Stimulated activated CD4-positive, alpha-beta T cell treated with anti-CD3 and anti-CD28 coated beads, Interleukin-4, amount 100 ng/mL, for 48 hours (primary cell): ENCODE measurements around the gene PTPRZ1.

Experiments used
- DNase-seq, 2 donors: peaks; one replicate each; pipeline ENCODE4 v3.0.0-alpha.2; 2020; ENCODE audit warnings: low read depth in 2 of 2

Gene PTPRZ1

GRCh38 chr7:122054393-122054792 is 181.4 kb downstream of the PTPRZ1 start:
- DNase-seq = no peak

GRCh38 chr7:122055073-122055472 is 182.1 kb downstream of the PTPRZ1 start:
- DNase-seq = no peak

DNA sequence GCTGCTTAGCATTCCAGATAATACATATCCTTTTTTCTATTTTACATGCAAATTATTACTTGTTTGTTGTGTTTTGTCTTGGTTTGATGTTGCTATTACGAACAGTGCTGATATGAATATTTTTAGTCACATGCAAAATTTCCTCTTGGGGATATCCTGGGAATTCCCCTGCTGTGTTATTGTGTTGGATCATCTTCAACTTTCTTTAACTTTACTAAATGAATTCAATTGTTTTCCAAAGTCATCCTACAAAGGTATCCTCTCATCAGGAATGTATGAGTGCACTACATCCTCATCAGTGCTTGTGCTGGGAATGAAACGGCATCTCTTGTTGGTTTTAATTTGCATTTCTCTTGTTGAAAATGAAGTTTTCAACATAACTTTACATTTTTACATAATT is 184.0 kb downstream of the PTPRZ1 start:
- no peak for DNase-seq

- DNase-seq = no peak
These were observed 186.6 kb downstream of the PTPRZ1 start for GRCh38 chr7:122059542-122059941.

- no peak for DNase-seq
These were observed 190.2 kb downstream of the PTPRZ1 start for GRCh38 chr7:122063146-122063545.

- DNase-seq = no peak
These were observed 192.0 kb downstream of the PTPRZ1 start for GRCh38 chr7:122064971-122065370.

DNA sequence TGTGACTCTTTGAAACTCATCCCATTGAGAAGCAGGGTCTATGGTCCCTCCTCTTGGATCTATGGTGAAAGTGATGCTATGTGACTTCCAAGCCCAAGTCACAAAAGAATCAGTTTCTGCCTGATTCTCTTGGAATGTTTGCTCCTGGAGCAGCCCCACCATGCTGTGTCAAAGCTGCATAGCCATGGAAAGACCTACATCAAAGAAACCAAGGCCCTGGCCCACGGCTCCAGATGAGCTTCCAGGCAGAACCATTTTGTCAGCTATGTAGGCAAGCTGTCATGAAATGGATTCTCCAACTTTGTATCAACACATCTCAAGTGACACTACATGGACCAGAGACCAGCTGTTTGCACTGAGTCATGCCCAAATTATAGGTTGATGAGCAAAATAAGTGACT is 194.1 kb downstream of the PTPRZ1 start:
- DNase-seq = no peak

- no peak for DNase-seq
These were observed 195.1 kb downstream of the PTPRZ1 start for GRCh38 chr7:122068046-122068445.

DNA sequence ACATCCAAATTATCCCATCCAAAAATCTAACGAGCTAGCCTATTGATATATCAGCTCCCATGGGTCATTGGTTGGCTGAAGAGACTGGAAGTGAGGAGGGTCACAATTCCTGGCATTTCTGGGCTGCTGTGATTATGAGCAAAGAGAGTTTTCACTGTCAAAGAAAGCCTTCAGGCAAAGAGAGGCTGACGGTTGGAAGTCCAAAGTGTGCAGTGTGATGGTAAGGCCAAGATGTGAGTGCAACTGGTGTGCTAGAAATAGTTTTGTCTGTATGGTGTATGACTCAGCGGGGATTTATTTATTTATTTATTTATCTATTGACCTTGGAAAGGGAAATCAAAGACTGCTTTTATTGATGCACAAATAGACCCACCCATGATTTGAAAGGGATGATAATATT is 196.0 kb downstream of the PTPRZ1 start:
- DNase-seq = no peak

DNA sequence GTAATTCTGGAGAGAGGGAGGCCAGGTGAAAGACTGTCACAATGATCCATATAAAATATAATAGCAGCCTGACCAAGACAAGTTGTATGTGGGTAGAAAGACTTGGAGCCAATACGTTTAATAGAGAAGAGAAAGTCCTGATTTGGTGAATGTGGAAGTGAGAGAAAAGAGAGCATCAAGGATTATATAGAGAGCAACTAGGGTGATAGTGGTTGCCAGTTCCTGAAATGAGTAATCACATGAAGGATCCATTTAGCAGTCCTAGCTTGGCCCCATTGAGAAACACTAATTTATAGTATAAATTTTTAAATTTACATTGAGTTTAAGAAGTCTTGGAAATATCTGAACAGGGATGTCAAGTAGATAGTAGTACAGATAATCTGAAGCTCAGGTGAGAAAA is 197.1 kb downstream of the PTPRZ1 start:
- DNase-seq = no peak

DNA sequence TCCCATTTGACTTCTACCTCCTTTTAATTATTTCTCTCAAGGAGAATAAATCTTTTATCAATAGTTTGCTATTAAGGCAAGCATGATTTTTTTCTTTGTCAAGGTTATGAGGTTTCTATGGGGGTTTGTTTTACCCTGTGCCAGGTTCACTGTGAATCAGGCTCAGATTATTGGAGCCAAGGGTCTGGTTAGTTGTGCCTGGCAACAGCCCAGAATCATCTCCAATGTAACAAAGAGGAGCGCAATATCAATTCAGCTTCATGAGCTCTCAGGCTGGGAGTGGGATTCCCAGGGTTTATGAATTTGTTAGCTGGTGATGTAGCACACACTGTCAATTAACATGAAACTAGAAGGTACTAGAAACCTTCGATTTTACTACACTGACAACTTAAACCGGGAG is 197.9 kb downstream of the PTPRZ1 start:
- no peak for DNase-seq

GRCh38 chr7:122072272-122072671 is 199.3 kb downstream of the PTPRZ1 start:
- DNase-seq = no peak

DNA sequence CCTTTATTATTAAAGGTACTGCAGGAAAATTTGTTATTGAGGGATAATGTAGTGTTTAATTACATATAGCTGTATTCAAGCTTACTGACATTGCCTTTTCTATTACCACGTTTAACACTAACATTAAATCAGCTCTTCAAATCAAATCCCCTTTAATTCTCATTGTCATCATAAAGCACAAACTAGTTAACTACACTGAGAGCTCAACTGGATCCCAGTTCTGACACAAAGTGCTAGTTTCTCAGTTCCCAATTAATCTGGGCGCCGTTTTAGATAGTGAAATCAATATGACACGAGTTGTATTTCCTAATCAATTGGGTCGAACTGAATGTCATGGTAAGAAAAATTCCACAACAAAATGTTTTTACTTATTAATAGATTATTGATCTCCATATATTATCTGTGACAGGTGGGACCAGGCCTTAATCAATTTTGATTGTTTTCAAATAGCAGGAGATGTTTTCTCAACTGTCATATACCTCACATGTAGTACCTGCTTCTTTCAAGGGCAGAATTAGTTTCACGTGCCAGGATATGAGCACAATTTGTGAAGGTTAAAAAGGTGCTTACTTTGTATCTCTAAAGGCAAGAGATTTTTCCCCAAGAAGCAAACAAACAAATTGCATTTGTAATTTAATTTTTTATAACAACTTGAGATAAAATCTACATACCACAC is 200.1 kb downstream of the PTPRZ1 start:
- no peak for DNase-seq

- no peak for DNase-seq
These were observed 200.7 kb downstream of the PTPRZ1 start for GRCh38 chr7:122073635-122074034.

DNA sequence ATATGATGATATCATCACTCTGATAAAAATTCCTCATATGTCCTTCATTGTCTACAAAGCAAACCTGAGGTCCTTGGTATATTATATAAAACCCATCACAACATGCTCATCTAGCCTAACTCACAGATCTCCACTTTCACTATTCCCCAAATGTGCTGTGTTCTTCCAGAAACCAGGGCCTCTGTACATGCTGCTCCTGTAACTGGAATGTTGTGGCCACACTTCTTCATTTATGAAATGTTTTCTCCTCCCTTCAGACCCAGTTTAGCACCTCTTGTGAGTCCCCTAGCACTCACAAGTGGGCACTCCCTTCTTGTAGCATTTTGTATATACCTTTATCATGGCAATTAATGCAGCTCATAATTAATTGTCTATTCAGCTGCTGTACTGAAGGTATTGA is 209.2 kb downstream of the PTPRZ1 start:
- DNase-seq = no peak

- DNase-seq = no peak
These were observed 209.7 kb downstream of the PTPRZ1 start for GRCh38 chr7:122082670-122083069.

- DNase-seq = peak; percentile 14 to 50
These were observed 220.2 kb downstream of the PTPRZ1 start for GRCh38 chr7:122092964-122093797.

GRCh38 chr7:122094549-122094948 is 221.6 kb downstream of the PTPRZ1 start:
- no peak for DNase-seq

GRCh38 chr7:122095642-122096041 is 222.7 kb downstream of the PTPRZ1 start:
- DNase-seq = no peak

GRCh38 chr7:122100021-122100420 is 227.1 kb downstream of the PTPRZ1 start:
- no peak for DNase-seq

DNA sequence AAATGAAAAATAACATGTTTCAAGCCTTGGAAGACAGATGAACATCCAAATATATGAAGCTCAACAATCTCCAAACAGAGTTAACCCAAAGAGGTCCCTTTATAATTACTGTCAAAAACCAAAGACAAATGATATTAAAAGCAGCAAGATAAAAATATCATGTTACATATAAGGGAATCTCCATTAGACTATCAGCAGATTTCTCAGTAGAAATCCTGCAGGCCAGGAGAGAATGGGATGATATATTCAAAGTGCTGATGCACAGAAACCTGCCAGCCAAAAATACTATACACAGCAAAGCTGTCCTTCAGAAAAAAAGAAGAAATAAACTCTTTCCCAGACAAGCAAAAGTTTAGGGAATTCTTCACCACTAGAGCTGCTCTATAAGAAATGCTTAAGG is 230.1 kb downstream of the PTPRZ1 start:
- no peak for DNase-seq
